Tibial artery (tissue), 4 donors: ENCODE results near the gene AHCYL2.
A peak's percentile ranks its signal among the peaks of the same experiment; 100 is the strongest.

ENCODE experiments used
- DNase-seq, 2 donors: peaks; one replicate each; pipeline ENCODE4 v3.0.0-alpha.2; 2019
- H3K27ac ChIP-seq, 2 donors: fragments of 200-600 bp; sonication (generic) in 1 of 2; 1 replicate in 1 of 2; 2 replicates in 1 of 2; pipeline ENCODE4 v1.5.1; 2018 to 2019; ENCODE audit warnings: mild to moderate bottlenecking in 1 of 2
- H3K27me3 ChIP-seq, 2 donors: fragments of 200-600 bp; sonication (generic) in 1 of 2; one replicate each; pipeline versions ENCODE4 v1.5.1 to v1.6.0; 2016 to 2019
- H3K36me3 ChIP-seq, 3 donors: fragments of 200-600 bp; sonication (generic) in 2 of 3; one replicate each; pipeline ENCODE4 v1.5.1; 2016 to 2019; ENCODE audit warnings: mild to moderate bottlenecking in 2 of 3
- H3K4me1 ChIP-seq, 4 donors: fragments of 200-600 bp; sonication (generic) in 2 of 4; 1 replicate in 3 of 4; 2 replicates in 1 of 4; pipeline ENCODE4 v1.5.1; 2016 to 2019
- H3K4me3 ChIP-seq, 2 donors: fragments of 200-600 bp; sonication (generic) in 1 of 2; 1 replicate in 1 of 2; 2 replicates in 1 of 2; pipeline ENCODE4 v1.5.1; 2018 to 2019; ENCODE audit warnings: mild to moderate bottlenecking in 2 of 2
- H3K9me3 ChIP-seq, 3 donors: fragments of 200-600 bp; sonication (generic) in 1 of 3; one replicate each; pipeline ENCODE4 v1.5.1; 2016 to 2019
- CTCF ChIP-seq, 2 experiments: fragments of 200-600 bp in 1 of 2; fragments of 450-650 bp in 1 of 2; IDR thresholded peaks; one replicate each; pipeline ENCODE4 v1.5.1; 2017 to 2019; ENCODE audit warnings: antibody characterized with exemption in 2 of 2, mild to moderate bottlenecking in 1 of 2, moderate library complexity in 1 of 2
- intact Hi-C: fragments of 100-400 bp; cut with DNase I; formaldehyde crosslinking; loops from one replicate; pipeline ENCODE4 v1.15.0; 2023; ENCODE audit warnings: low total_unique reads

AHCYL2 gene

GRCh38 chr7:129205126-129205818 lies 19.6 kb upstream of the AHCYL2 start:
- H3K4me1 ChIP-seq, result no peaks in the 10 kb centered on the region
- DNase-seq, result no peak
- no peaks in the 10 kb centered on the region for H3K9me3 ChIP-seq
- H3K27me3 ChIP-seq, result no peaks in the 10 kb centered on the region
- intact Hi-C loops, result no loop called here
- no peak overlapping the region for H3K27ac ChIP-seq
- H3K36me3 ChIP-seq, result peaks cover 0 to 29% (median 0%) of the 10 kb centered on the region in 3 donors
- no peak for TF ChIP-seq CTCF (IDR thresholded peaks at IDR 0.05)
- no peak overlapping the region for H3K4me3 ChIP-seq

GRCh38 chr7:129205987-129206785 lies 18.6 kb upstream of the AHCYL2 start:
- peaks cover 0 to 34% (median 0%) of the 10 kb centered on the region in 3 donors for H3K36me3 ChIP-seq
- no peaks in the 10 kb centered on the region for H3K9me3 ChIP-seq
- H3K27ac ChIP-seq, result no peak overlapping the region
- H3K4me3 ChIP-seq, result no peak overlapping the region
- no peak for DNase-seq
- no peaks in the 10 kb centered on the region for H3K27me3 ChIP-seq
- intact Hi-C loops, result no loop called here
- peaks cover 0 to 3% (median 0%) of the 10 kb centered on the region in 4 donors for H3K4me1 ChIP-seq
- TF ChIP-seq CTCF (IDR thresholded peaks at IDR 0.05), result no peak

- intact Hi-C loops, result loop anchor here (2.0 kb wide), 1 partner anchor 46 kb away; no protein-coding TSS in a partner anchor
- no peaks in the 10 kb centered on the region for H3K27me3 ChIP-seq
- H3K4me1 ChIP-seq, result peaks cover 0 to 3% (median 0%) of the 10 kb centered on the region in 4 donors
- no peak overlapping the region for H3K27ac ChIP-seq
- DNase-seq, result no peak
- H3K9me3 ChIP-seq, result no peaks in the 10 kb centered on the region
- TF ChIP-seq CTCF (IDR thresholded peaks at IDR 0.05), result no peak
- no peak overlapping the region for H3K4me3 ChIP-seq
- H3K36me3 ChIP-seq, result peaks cover 0 to 51% (median 8%) of the 10 kb centered on the region in 3 donors
Observed at GRCh38 chr7:129208667-129209066, 16.2 kb upstream of the AHCYL2 start.

- no peak overlapping the region for H3K27ac ChIP-seq
- intact Hi-C loops, result loop anchor here (2.0 kb wide), 1 partner anchor 46 kb away; no protein-coding TSS in a partner anchor
- peaks cover 0 to 49% (median 8%) of the 10 kb centered on the region in 3 donors for H3K36me3 ChIP-seq
- no peak for TF ChIP-seq CTCF (IDR thresholded peaks at IDR 0.05)
- H3K9me3 ChIP-seq, result no peaks in the 10 kb centered on the region
- DNase-seq, result no peak
- H3K27me3 ChIP-seq, result no peaks in the 10 kb centered on the region
- peaks cover 0 to 3% (median 0%) of the 10 kb centered on the region in 4 donors for H3K4me1 ChIP-seq
- no peak overlapping the region for H3K4me3 ChIP-seq
Observed at GRCh38 chr7:129209067-129209926, 15.5 kb upstream of the AHCYL2 start.

GRCh38 chr7:129210256-129210988 lies 14.4 kb upstream of the AHCYL2 start:
- Histone ChIP-seq H3K9me3 (no peaks in the 10 kb centered on the region), H3K27ac (no peak overlapping the region), H3K27me3 (no peaks in the 10 kb centered on the region), H3K4me1 (peaks cover 0 to 3% (median 0%) of the 10 kb centered on the region in 4 donors), H3K4me3 (no peak overlapping the region), H3K36me3 (peaks cover 0 to 49% (median 8%) of the 10 kb centered on the region in 3 donors)
- intact Hi-C loops, result no loop called here
- peak; percentile 78 to 85 for DNase-seq
- peak; percentile 81 to 85 for TF ChIP-seq CTCF (IDR thresholded peaks at IDR 0.05)
